HEK293T (cell line): Measurements from ENCODE around the gene PJVK.

Experiments
- BHLHE40 ChIP-seq: fragments of 450-650 bp; IDR thresholded peaks from 2 replicates; pipeline ENCODE4 v1.6.1; 2016; ENCODE audit warnings: mild to moderate bottlenecking, moderate library complexity, borderline replicate concordance
- CTBP1 ChIP-seq: fragments of 450-650 bp; IDR thresholded peaks from 2 replicates; pipeline ENCODE4 v1.6.1; 2016; ENCODE audit warnings: borderline replicate concordance
- ELF4 ChIP-seq: fragments of 450-650 bp; IDR thresholded peaks from 2 replicates; pipeline ENCODE4 v1.6.1; 2017; ENCODE audit warnings: antibody characterized with exemption
- FOXA1 ChIP-seq: fragments of 450-650 bp; IDR thresholded peaks from 2 replicates; pipeline ENCODE4 v1.6.1; 2016; ENCODE audit warnings: mild to moderate bottlenecking
- FOXM1 ChIP-seq: fragments of 450-650 bp; IDR thresholded peaks from 2 replicates; pipeline ENCODE4 v1.6.1; 2017; ENCODE audit warnings: mild to moderate bottlenecking, borderline replicate concordance
- HDGF ChIP-seq: fragments of 450-650 bp; IDR thresholded peaks from 2 replicates; pipeline ENCODE4 v1.6.1; 2017; ENCODE audit warnings: antibody characterized with exemption, borderline replicate concordance
- SP1 ChIP-seq: fragments of 450-650 bp; IDR thresholded peaks from 2 replicates; pipeline ENCODE4 v1.6.1; 2017

GRCh38 chr2:178478439-178479274 lies 27.5 kb downstream of the PJVK start, which contains the start of gene FKBP7:
- no peak for TF ChIP-seq FOXM1
- no peak for TF ChIP-seq BHLHE40
- no peak for TF ChIP-seq FOXA1
- no peak for TF ChIP-seq ELF4
- no peak for TF ChIP-seq HDGF
- TF ChIP-seq SP1, result no peak
- no peak for TF ChIP-seq CTBP1
